ES-I3 (cell line): ENCODE data around the gene TMEM63A.
"Not testable (repeated sequence)": the region's sequence is repeated elsewhere in the genome, so short reads cannot be mapped to it uniquely, and the experiment has no call there.

Experiments used
- H3K36me3 ChIP-seq: 2 replicates; pipeline ENCODE4 v1.6.1; 2013; ENCODE audit warnings: mild to moderate bottlenecking, low read length, control low read depth, moderate library complexity; ENCODE audit not compliant: insufficient read depth
- H3K4me1 ChIP-seq: 2 replicates; pipeline ENCODE4 v1.6.1; 2013; ENCODE audit warnings: mild to moderate bottlenecking, control low read depth, low read length; ENCODE audit not compliant: insufficient read depth
- H3K9ac ChIP-seq: 2 replicates; pipeline ENCODE4 v1.6.1; 2013; ENCODE audit warnings: low read depth, mild to moderate bottlenecking, low read length, moderate library complexity
- H3K9me3 ChIP-seq: 2 replicates; pipeline ENCODE4 v1.6.1; 2013; ENCODE audit warnings: mild to moderate bottlenecking, low read length, moderate library complexity; ENCODE audit not compliant: control insufficient read depth, insufficient read depth

The TMEM63A gene

GRCh38 chr1:225881959-225882693 lies at the start of gene TMEM63A:
Gene TMEM63A (minus strand): TSS chr1:225882380. CDS start chr1:225877580, 4,800 bp downstream.
- peaks cover under 1% of the 10 kb centered on the region; the same call in 1 of the 2 replicates for H3K36me3 ChIP-seq
- no peaks in the 10 kb centered on the region for H3K9me3 ChIP-seq
- H3K4me1 ChIP-seq = peaks cover 16% of the 10 kb centered on the region
- peak within 1 kb of the TSS; percentile 90 for H3K9ac ChIP-seq

- H3K9me3 ChIP-seq = no peaks in the 10 kb centered on the region
- H3K36me3 ChIP-seq = no peaks in the 10 kb centered on the region
- no peak overlapping the region for H3K9ac ChIP-seq
- no peaks in the 10 kb centered on the region; the same call in 1 of the 2 replicates for H3K4me1 ChIP-seq
Measured at GRCh38 chr1:225931270-225932136, 49.3 kb upstream of the TMEM63A start.

- H3K4me1 ChIP-seq = no peaks in the 10 kb centered on the region
- H3K9ac ChIP-seq = no peak overlapping the region
- no peaks in the 10 kb centered on the region for H3K9me3 ChIP-seq
Measured at GRCh38 chr1:225930566-225930965, 48.4 kb upstream of the TMEM63A start.

GRCh38 chr1:225929462-225929861 lies 47.3 kb upstream of the TMEM63A start:
- H3K4me1 ChIP-seq, H3K9me3 ChIP-seq, H3K9ac ChIP-seq, H3K36me3 ChIP-seq: not testable (repeated sequence)

More at GRCh38 chr1:225930566-225930965, 48.4 kb upstream of the TMEM63A start:
- no peaks in the 10 kb centered on the region for H3K36me3 ChIP-seq

- Histone ChIP-seq H3K9me3 (no peaks in the 10 kb centered on the region), H3K4me1 (no peaks in the 10 kb centered on the region), H3K36me3 (no peaks in the 10 kb centered on the region), H3K9ac (no peak overlapping the region)
Measured at GRCh38 chr1:225928186-225929175, 46.3 kb upstream of the TMEM63A start.

- H3K9ac ChIP-seq = no peak overlapping the region
Measured at GRCh38 chr1:225926551-225927113, 44.5 kb upstream of the TMEM63A start.

GRCh38 chr1:225923692-225924555 lies 41.7 kb upstream of the TMEM63A start, which contains the start of gene PYCR2:
Gene PYCR2 (minus strand): TSS chr1:225924250. CDS start chr1:225924110, 140 bp downstream.
- peaks cover 6% of the 10 kb centered on the region; the same call in 1 of the 2 replicates for H3K4me1 ChIP-seq
- H3K9me3 ChIP-seq = no peaks in the 10 kb centered on the region
- H3K9ac ChIP-seq = peak within 1 kb of the TSS; percentile 100
- peaks cover 18% of the 10 kb centered on the region for H3K36me3 ChIP-seq

More at GRCh38 chr1:225926551-225927113, 44.5 kb upstream of the TMEM63A start:
- peaks cover 6% of the 10 kb centered on the region; the same call in 1 of the 2 replicates for H3K4me1 ChIP-seq
- H3K36me3 ChIP-seq = peaks cover 7% of the 10 kb centered on the region
- H3K9me3 ChIP-seq = no peaks in the 10 kb centered on the region

GRCh38 chr1:225923381-225923691 lies 41.2 kb upstream of the TMEM63A start:
- H3K9ac ChIP-seq = peak overlapping the region; percentile 100
- H3K36me3 ChIP-seq = peaks cover 19% of the 10 kb centered on the region
- H3K4me1 ChIP-seq = peaks cover 6% of the 10 kb centered on the region; the same call in 1 of the 2 replicates
- H3K9me3 ChIP-seq = no peaks in the 10 kb centered on the region

GRCh38 chr1:225921734-225922709 lies 39.8 kb upstream of the TMEM63A start:
- Histone ChIP-seq H3K4me1 (peaks cover 6% of the 10 kb centered on the region; the same call in 1 of the 2 replicates), H3K36me3 (peaks cover 19% of the 10 kb centered on the region), H3K9me3 (no peaks in the 10 kb centered on the region), H3K9ac (no peak overlapping the region)

- H3K4me1 ChIP-seq = peaks cover 6% of the 10 kb centered on the region; the same call in 1 of the 2 replicates
- H3K9ac ChIP-seq = no peak overlapping the region
- peaks cover 19% of the 10 kb centered on the region for H3K36me3 ChIP-seq
- no peaks in the 10 kb centered on the region for H3K9me3 ChIP-seq
Measured at GRCh38 chr1:225919906-225920305, 37.7 kb upstream of the TMEM63A start.

GRCh38 chr1:225918280-225918679 lies 36.1 kb upstream of the TMEM63A start:
- no peak overlapping the region for H3K9ac ChIP-seq
- peaks cover 6% of the 10 kb centered on the region; the same call in 1 of the 2 replicates for H3K4me1 ChIP-seq
- peaks cover 19% of the 10 kb centered on the region for H3K36me3 ChIP-seq
- H3K9me3 ChIP-seq = no peaks in the 10 kb centered on the region

- Histone ChIP-seq H3K9me3 (no peaks in the 10 kb centered on the region), H3K36me3 (peaks cover 19% of the 10 kb centered on the region)
Measured at GRCh38 chr1:225917536-225917935, 35.4 kb upstream of the TMEM63A start.

More at GRCh38 chr1:225917536-225917935, 35.4 kb upstream of the TMEM63A start:
- H3K9ac ChIP-seq = no peak overlapping the region
- H3K4me1 ChIP-seq = peaks cover 2% of the 10 kb centered on the region; the same call in 1 of the 2 replicates
